Breast epithelium (tissue), 4 donors: ENCODE data around the gene GLI3. TPM values are rescaled to one million over a fixed set of nuclear protein-coding genes. Genes with fewer than 3 reads are reported as not detected.

ENCODE experiments used
- DNase-seq, 2 donors: peaks; one replicate each; pipeline ENCODE4 v3.0.0-alpha.2; 2019; ENCODE audit warnings: low spot score in 2 of 2
- H3K27ac ChIP-seq, 2 donors: fragments of 200-600 bp; sonication (generic) in 1 of 2; one replicate each; pipeline ENCODE4 v1.5.1; 2016 to 2019; ENCODE audit warnings: mild to moderate bottlenecking in 1 of 2
- H3K27me3 ChIP-seq, 2 donors: fragments of 200-600 bp; sonication (generic) in 1 of 2; one replicate each; pipeline versions ENCODE4 v1.5.1 to v1.6.0; 2017 to 2019; ENCODE audit warnings: control low read depth in 1 of 2, mild to moderate bottlenecking in 1 of 2
- H3K36me3 ChIP-seq: fragments of 200-600 bp; one replicate; pipeline ENCODE4 v1.5.1; 2019
- H3K4me1 ChIP-seq, 2 donors: fragments of 200-600 bp; sonication (generic); one replicate each; pipeline ENCODE4 v1.5.1; 2016 to 2019; ENCODE audit warnings: control low read depth in 1 of 2
- H3K4me3 ChIP-seq, 3 donors: fragments of 200-600 bp; sonication (generic); 1 replicate in 2 of 3; 2 replicates in 1 of 3; pipeline ENCODE4 v1.5.1; 2016 to 2019; ENCODE audit warnings: mild to moderate bottlenecking in 3 of 3, moderate library complexity in 2 of 3
- H3K9me3 ChIP-seq, 2 donors: fragments of 200-600 bp; sonication (generic) in 1 of 2; one replicate each; pipeline ENCODE4 v1.5.1; 2016 to 2019; ENCODE audit warnings: control low read depth in 1 of 2
- POLR2A ChIP-seq: fragments of 450-650 bp; IDR thresholded peaks from one replicate; pipeline ENCODE4 v1.6.1; 2016; ENCODE audit warnings: antibody characterized with exemption, mild to moderate bottlenecking, moderate library complexity
- POLR2AphosphoS5 ChIP-seq, 3 donors: sonication (generic); formaldehyde crosslinking; IDR thresholded peaks; one replicate each; pipeline ENCODE4 v1.6.1; 2017; ENCODE audit warnings: antibody characterized with exemption in 3 of 3
- intact Hi-C: fragments of 100-400 bp; cut with DNase I; formaldehyde crosslinking; loops from one replicate; pipeline ENCODE4 v1.15.1; 2023; ENCODE audit warnings: low total_unique reads
- total RNA-seq, 3 donors: library from RNA; depleted of rRNA; stranded (reverse); fragments of >200 nt; gene quantifications; one replicate each; pipeline ENCODE4 v1.1.0, GENCODE V29; 2016
- TF ChIP-seq, protein P1 (sequence below), 3 donors: fragments of 450-650 bp; IDR thresholded peaks; one replicate each; pipeline ENCODE4 v1.5.1; 2016 to 2017; ENCODE audit warnings: antibody characterized with exemption in 3 of 3, mild to moderate bottlenecking in 3 of 3, moderate library complexity in 3 of 3

GLI3 gene
- total RNA-seq, 3 donors from 2014 or later, result 10.2 to 29.9 (median 22.6) TPM

GRCh38 chr7:42084263-42084662 lies 152.7 kb downstream of the GLI3 start:
- DNase-seq, result no peak
- no peak overlapping the region for H3K27ac ChIP-seq
- no peaks in the 10 kb centered on the region for H3K27me3 ChIP-seq
- no peak overlapping the region for H3K4me3 ChIP-seq
- no peaks in the 10 kb centered on the region for H3K4me1 ChIP-seq
- H3K9me3 ChIP-seq, result no peaks in the 10 kb centered on the region
- intact Hi-C loops, result no loop called here
- H3K36me3 ChIP-seq, result no peaks in the 10 kb centered on the region
- TF ChIP-seq POLR2A, result no peak
- TF ChIP-seq, protein P1, sequence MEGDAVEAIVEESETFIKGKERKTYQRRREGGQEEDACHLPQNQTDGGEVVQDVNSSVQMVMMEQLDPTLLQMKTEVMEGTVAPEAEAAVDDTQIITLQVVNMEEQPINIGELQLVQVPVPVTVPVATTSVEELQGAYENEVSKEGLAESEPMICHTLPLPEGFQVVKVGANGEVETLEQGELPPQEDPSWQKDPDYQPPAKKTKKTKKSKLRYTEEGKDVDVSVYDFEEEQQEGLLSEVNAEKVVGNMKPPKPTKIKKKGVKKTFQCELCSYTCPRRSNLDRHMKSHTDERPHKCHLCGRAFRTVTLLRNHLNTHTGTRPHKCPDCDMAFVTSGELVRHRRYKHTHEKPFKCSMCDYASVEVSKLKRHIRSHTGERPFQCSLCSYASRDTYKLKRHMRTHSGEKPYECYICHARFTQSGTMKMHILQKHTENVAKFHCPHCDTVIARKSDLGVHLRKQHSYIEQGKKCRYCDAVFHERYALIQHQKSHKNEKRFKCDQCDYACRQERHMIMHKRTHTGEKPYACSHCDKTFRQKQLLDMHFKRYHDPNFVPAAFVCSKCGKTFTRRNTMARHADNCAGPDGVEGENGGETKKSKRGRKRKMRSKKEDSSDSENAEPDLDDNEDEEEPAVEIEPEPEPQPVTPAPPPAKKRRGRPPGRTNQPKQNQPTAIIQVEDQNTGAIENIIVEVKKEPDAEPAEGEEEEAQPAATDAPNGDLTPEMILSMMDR (IDR thresholded peaks at IDR 0.05), result no peak
- TF ChIP-seq POLR2AphosphoS5 (IDR thresholded peaks at IDR 0.05), result no peak

GRCh38 chr7:42083284-42083683 lies 153.7 kb downstream of the GLI3 start:
- Histone ChIP-seq H3K4me1 (no peaks in the 10 kb centered on the region), H3K36me3 (no peaks in the 10 kb centered on the region), H3K27ac (no peak overlapping the region), H3K9me3 (no peaks in the 10 kb centered on the region), H3K4me3 (no peak overlapping the region), H3K27me3 (no peaks in the 10 kb centered on the region)
- TF ChIP-seq POLR2A (no peak), POLR2AphosphoS5 (IDR thresholded peaks at IDR 0.05) (no peak)
- TF ChIP-seq, protein P1 (IDR thresholded peaks at IDR 0.05), result no peak
- DNase-seq, result no peak
- intact Hi-C loops, result no loop called here

DNA sequence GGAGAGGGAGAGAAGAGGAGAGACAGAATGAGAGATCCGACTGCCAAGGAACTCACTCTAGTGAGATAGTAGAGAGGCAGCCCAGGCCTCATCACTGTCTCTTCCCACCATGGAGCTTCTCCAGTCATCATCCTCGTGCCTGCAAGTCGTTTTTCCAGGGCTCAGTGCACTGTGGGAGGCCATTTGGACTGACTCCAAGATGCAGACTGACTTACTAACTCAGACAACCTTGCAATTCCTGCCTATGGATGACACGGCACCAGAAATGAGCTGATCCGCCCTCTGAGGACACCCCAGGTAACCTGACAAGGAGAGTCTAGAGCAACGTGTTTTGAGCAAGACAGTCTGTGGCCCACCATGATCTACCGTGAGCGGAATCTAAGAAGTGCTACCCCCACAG lies 154.9 kb downstream of the GLI3 start:
- no peak for DNase-seq
- intact Hi-C loops, result no loop called here

GRCh38 chr7:42081671-42082070 lies 155.3 kb downstream of the GLI3 start:
- no peaks in the 10 kb centered on the region for H3K27me3 ChIP-seq
- H3K36me3 ChIP-seq, result no peaks in the 10 kb centered on the region
- no peaks in the 10 kb centered on the region for H3K9me3 ChIP-seq
- no peaks in the 10 kb centered on the region for H3K4me1 ChIP-seq
- intact Hi-C loops, result no loop called here
- no peak overlapping the region for H3K4me3 ChIP-seq
- H3K27ac ChIP-seq, result no peak overlapping the region
- no peak for TF ChIP-seq POLR2AphosphoS5 (IDR thresholded peaks at IDR 0.05)
- TF ChIP-seq, protein P1 (IDR thresholded peaks at IDR 0.05), result no peak
- no peak for TF ChIP-seq POLR2A
- no peak for DNase-seq

More for the DNA sequence above, 154.9 kb downstream of the GLI3 start:
- H3K4me1 ChIP-seq, result no peaks in the 10 kb centered on the region
- no peaks in the 10 kb centered on the region for H3K27me3 ChIP-seq
- H3K27ac ChIP-seq, result no peak overlapping the region
- TF ChIP-seq POLR2AphosphoS5 (IDR thresholded peaks at IDR 0.05), result no peak
- H3K4me3 ChIP-seq, result no peak overlapping the region
- H3K9me3 ChIP-seq, result no peaks in the 10 kb centered on the region
- no peaks in the 10 kb centered on the region for H3K36me3 ChIP-seq

GRCh38 chr7:42080841-42081586 lies 156.0 kb downstream of the GLI3 start:
- no peak for TF ChIP-seq POLR2AphosphoS5 (IDR thresholded peaks at IDR 0.05)
- TF ChIP-seq, protein P1 (IDR thresholded peaks at IDR 0.05), result no peak
- TF ChIP-seq POLR2A, result no peak
- H3K27ac ChIP-seq, result no peak overlapping the region
- intact Hi-C loops, result no loop called here

More at GRCh38 chr7:42080841-42081586, 156.0 kb downstream of the GLI3 start:
- no peak for DNase-seq
- Histone ChIP-seq H3K4me1 (no peaks in the 10 kb centered on the region), H3K27me3 (no peaks in the 10 kb centered on the region), H3K4me3 (no peak overlapping the region), H3K9me3 (no peaks in the 10 kb centered on the region), H3K36me3 (no peaks in the 10 kb centered on the region)
